Neural progenitor cell (in vitro differentiated cells): ENCODE measurements around the gene C3orf22.

Source experiments
- CTCF ChIP-seq: fragments of 200-600 bp; sonication (generic); IDR thresholded peaks from 2 replicates; pipeline ENCODE4 v1.5.1; 2017; ENCODE audit warnings: antibody characterized with exemption, mild to moderate bottlenecking
- EZH2 ChIP-seq: fragments of 200-600 bp; sonication (generic); IDR thresholded peaks from 2 replicates; pipeline ENCODE4 v1.6.1; 2017; ENCODE audit warnings: antibody characterized with exemption, mild to moderate bottlenecking, moderate library complexity

DNA sequence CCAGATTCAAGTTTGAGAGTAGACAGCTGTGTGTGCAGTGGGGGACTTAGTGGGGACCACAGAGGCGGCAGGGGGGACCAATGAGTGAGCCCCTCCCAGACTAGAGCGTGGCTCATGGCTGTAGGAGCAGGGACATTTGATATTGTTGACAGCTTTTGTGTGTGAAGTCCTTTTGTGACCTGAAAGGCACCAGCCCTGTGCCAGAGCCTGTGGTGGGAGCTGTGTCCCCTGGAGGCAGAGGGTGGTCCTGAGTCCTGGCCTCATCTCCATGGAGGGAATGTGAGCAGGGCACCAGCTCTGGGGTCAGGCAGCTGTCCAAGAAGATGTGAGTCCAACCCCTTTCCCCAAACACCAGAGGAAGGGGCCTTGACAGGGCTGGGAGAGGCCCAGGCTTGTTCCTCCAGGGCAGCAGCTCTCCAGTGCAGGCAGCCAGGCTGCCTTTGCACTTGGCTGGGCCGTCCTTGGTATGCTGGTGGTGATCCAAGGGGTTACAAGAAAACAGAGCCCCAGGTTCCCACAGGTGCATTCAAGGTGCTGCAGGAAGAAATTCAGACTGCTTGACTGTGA, 10.1 kb upstream of the C3orf22 start:
- TF ChIP-seq EZH2 (no peak), CTCF (no peak)
